Astrocyte (in vitro differentiated cells and primary cell): ENCODE results near the gene LAG3. TPM values are rescaled to one million over a fixed set of nuclear protein-coding genes. Genes with fewer than 3 reads are reported as not detected.
"Not testable (repeated sequence)": the region's sequence is repeated elsewhere in the genome, so short reads cannot be mapped to it uniquely, and the experiment has no call there.

Experiments used
- DNase-seq: peaks from one replicate; pipeline ENCODE4 v3.0.0-alpha.2; 2010; ENCODE audit warnings: low read depth
- FAIRE-seq: peaks from 2 replicates; lab custom pipeline; 2011; peaks lifted over from hg19 to GRCh38; lab: Jason Lieb, UNC
- H2AFZ ChIP-seq: 2 replicates; pipeline ENCODE4 v1.6.0; 2012; ENCODE audit warnings: low read depth, low read length, inconsistent platforms
- H3K27ac ChIP-seq: 2 replicates; pipeline ENCODE4 v1.5.1; 2011; ENCODE audit warnings: low read depth, low read length, inconsistent platforms
- H3K27me3 ChIP-seq: 2 replicates; pipeline ENCODE4 v1.6.0; 2011; ENCODE audit warnings: low read length, inconsistent platforms; ENCODE audit not compliant: insufficient read depth
- H3K36me3 ChIP-seq: 2 replicates; pipeline ENCODE4 v1.5.1; 2011; ENCODE audit warnings: low read length, inconsistent platforms; ENCODE audit not compliant: insufficient read depth
- H3K4me1 ChIP-seq: 2 replicates; pipeline ENCODE4 v1.5.1; 2011; ENCODE audit warnings: low read length, inconsistent platforms; ENCODE audit not compliant: insufficient read depth
- H3K4me2 ChIP-seq: 2 replicates; pipeline ENCODE4 v1.6.0; 2012; ENCODE audit warnings: low read length, inconsistent platforms
- H3K4me3 ChIP-seq: 2 replicates; pipeline ENCODE4 v1.5.1; 2011; ENCODE audit warnings: low read depth, mild to moderate bottlenecking, low read length, inconsistent platforms; ENCODE audit not compliant: insufficient read depth
- H3K79me2 ChIP-seq: 2 replicates; pipeline ENCODE4 v1.6.0; 2012; ENCODE audit warnings: mild to moderate bottlenecking, low read length, inconsistent platforms; ENCODE audit not compliant: insufficient read depth
- H3K9ac ChIP-seq: 2 replicates; pipeline ENCODE4 v1.6.0; 2012; ENCODE audit warnings: mild to moderate bottlenecking, low read length, inconsistent platforms
- H3K9me3 ChIP-seq: 2 replicates; pipeline ENCODE4 v1.5.1; 2012; ENCODE audit warnings: low read depth, mild to moderate bottlenecking, low read length, inconsistent platforms; ENCODE audit not compliant: insufficient read depth
- H4K20me1 ChIP-seq: 2 replicates; pipeline ENCODE4 v1.6.0; 2012; ENCODE audit warnings: low read length, inconsistent platforms; ENCODE audit not compliant: insufficient read depth
- H3K27ac Mint-ChIP-seq: one replicate; pipeline ENCODE4 v1.8.0; 2021; ENCODE audit warnings: mild to moderate bottlenecking, mixed read lengths; ENCODE audit not compliant: unreplicated experiment
- H3K27me3 Mint-ChIP-seq: one replicate; pipeline ENCODE4 v1.8.0; 2021; ENCODE audit warnings: low read depth, mixed read lengths; ENCODE audit not compliant: unreplicated experiment
- H3K36me3 Mint-ChIP-seq: one replicate; pipeline ENCODE4 v1.8.0; 2021; ENCODE audit warnings: low read depth, mixed read lengths; ENCODE audit not compliant: unreplicated experiment
- H3K4me1 Mint-ChIP-seq: one replicate; pipeline ENCODE4 v1.8.0; 2021; ENCODE audit warnings: low read depth, mixed read lengths; ENCODE audit not compliant: unreplicated experiment
- H3K4me3 Mint-ChIP-seq: one replicate; pipeline ENCODE4 v1.8.0; 2021; ENCODE audit warnings: mild to moderate bottlenecking, moderate library complexity, mixed read lengths; ENCODE audit not compliant: unreplicated experiment
- H3K9me3 Mint-ChIP-seq: one replicate; pipeline ENCODE4 v1.8.0; 2021; ENCODE audit warnings: mild to moderate bottlenecking, mixed read lengths; ENCODE audit not compliant: unreplicated experiment
- EZH2 ChIP-seq: IDR thresholded peaks from 2 replicates; pipeline ENCODE4 v1.6.1; 2012; ENCODE audit warnings: mild to moderate bottlenecking, low read length, inconsistent platforms; ENCODE audit not compliant: insufficient read depth
- total RNA-seq: library from RNA; stranded (reverse); gene quantifications from 2 replicates; pipeline ENCODE4 v1.2.1, GENCODE V29; 2021
- TF ChIP-seq, protein P1 (sequence below): IDR thresholded peaks from 2 replicates; pipeline ENCODE4 v1.5.1; 2011; ENCODE audit warnings: low read depth, mild to moderate bottlenecking, inconsistent platforms, low read length, moderate library complexity; ENCODE audit not compliant: insufficient read depth

Gene LAG3
- total RNA-seq, 1 donor from 2014 or later, result 2.0 TPM

DNA sequence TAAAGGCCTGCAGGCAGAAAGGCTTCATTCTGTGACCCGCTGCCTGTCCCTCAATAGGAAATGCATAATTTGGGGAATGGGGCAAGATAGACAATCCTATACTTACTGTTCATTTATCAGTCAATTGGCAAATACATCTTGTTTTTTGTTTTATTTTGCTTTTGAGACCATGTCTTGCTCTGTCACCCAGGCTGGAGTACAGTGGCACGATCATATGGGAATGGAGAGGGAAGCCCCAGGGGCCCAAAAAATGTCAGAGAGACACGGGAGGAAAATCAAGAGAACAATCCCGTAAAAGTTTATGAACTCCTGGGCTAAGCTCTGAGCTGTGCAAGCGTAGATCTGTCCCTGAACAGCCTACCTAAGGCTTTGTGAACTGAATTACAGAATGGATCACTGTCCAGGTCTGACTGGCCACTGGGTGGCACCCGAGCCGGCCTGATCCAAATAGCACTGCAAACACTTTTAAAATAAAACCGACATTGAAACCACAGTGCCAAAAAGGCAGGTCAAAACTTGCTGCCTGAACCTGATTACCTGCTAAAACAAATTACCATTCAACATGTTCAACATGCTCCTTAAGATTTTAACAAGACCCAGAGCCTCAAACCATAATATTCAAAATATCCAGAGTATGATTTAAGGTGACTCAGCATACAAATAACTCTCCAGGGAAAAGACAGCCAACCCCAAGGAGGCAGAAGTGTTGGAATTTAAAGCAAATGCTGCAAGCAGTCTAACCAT lies 36.7 kb upstream of the LAG3 start:
- H3K79me2 ChIP-seq, result no peaks in the 10 kb centered on the region
- Mint-ChIP-seq H3K4me3 (no peak overlapping the region), H3K36me3 (peaks cover 8% of the 10 kb centered on the region), H3K27ac (peak overlapping the region; percentile 86), H3K4me1 (peaks cover 2% of the 10 kb centered on the region), H3K9me3 (no peaks in the 10 kb centered on the region), H3K27me3 (no peaks in the 10 kb centered on the region)
- H3K27ac ChIP-seq, result no peak overlapping the region
- no peaks in the 10 kb centered on the region for H3K27me3 ChIP-seq
- TF ChIP-seq, protein P1, sequence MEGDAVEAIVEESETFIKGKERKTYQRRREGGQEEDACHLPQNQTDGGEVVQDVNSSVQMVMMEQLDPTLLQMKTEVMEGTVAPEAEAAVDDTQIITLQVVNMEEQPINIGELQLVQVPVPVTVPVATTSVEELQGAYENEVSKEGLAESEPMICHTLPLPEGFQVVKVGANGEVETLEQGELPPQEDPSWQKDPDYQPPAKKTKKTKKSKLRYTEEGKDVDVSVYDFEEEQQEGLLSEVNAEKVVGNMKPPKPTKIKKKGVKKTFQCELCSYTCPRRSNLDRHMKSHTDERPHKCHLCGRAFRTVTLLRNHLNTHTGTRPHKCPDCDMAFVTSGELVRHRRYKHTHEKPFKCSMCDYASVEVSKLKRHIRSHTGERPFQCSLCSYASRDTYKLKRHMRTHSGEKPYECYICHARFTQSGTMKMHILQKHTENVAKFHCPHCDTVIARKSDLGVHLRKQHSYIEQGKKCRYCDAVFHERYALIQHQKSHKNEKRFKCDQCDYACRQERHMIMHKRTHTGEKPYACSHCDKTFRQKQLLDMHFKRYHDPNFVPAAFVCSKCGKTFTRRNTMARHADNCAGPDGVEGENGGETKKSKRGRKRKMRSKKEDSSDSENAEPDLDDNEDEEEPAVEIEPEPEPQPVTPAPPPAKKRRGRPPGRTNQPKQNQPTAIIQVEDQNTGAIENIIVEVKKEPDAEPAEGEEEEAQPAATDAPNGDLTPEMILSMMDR, result peak; percentile 70
- no peak for TF ChIP-seq EZH2
- FAIRE-seq (peak; percentile 59), DNase-seq (peak; percentile 39)
- H3K4me3 ChIP-seq, result no peak overlapping the region
- H4K20me1 ChIP-seq, result peaks cover 3% of the 10 kb centered on the region
- peaks cover 12% of the 10 kb centered on the region for H3K36me3 ChIP-seq
- H3K9ac ChIP-seq, result no peak overlapping the region
- no peaks in the 10 kb centered on the region for H3K9me3 ChIP-seq
- H3K4me1 ChIP-seq, result no peaks in the 10 kb centered on the region
- H3K4me2 ChIP-seq, result peak overlapping the region; percentile 57
- H2AFZ ChIP-seq, result no peak overlapping the region

DNA sequence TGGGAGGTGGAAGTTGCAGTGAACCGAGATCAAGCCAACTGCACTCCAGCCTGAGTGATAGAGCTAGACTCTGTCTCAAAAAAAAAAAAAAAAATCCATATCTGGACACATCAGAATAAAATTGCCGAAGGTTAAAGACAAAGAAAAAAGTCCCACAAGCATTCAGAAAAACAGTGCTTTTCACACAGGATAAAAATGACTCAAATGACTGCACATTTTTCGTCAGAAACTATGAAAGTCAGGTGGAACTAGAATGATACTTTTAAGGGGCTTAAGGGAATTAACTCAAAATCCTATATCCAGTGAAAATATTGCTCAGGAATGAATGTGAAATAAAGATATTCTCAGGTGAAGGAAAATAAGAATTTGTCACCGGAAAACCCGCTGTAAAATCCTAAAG lies 35.6 kb upstream of the LAG3 start:
- Histone ChIP-seq H2AFZ (no peak overlapping the region), H4K20me1 (peaks cover 3% of the 10 kb centered on the region), H3K27me3 (no peaks in the 10 kb centered on the region), H3K9me3 (no peaks in the 10 kb centered on the region), H3K4me3 (no peak overlapping the region), H3K27ac (no peak overlapping the region), H3K9ac (no peak overlapping the region), H3K4me2 (no peak overlapping the region), H3K4me1 (no peaks in the 10 kb centered on the region), H3K79me2 (no peaks in the 10 kb centered on the region), H3K36me3 (peaks cover under 1% of the 10 kb centered on the region)
- no peaks in the 10 kb centered on the region for H3K27me3 Mint-ChIP-seq
- FAIRE-seq, result no peak
- peaks cover 2% of the 10 kb centered on the region for H3K4me1 Mint-ChIP-seq
- no peak overlapping the region for H3K4me3 Mint-ChIP-seq
- H3K36me3 Mint-ChIP-seq, result peaks cover 4% of the 10 kb centered on the region
- DNase-seq, result no peak
- H3K27ac Mint-ChIP-seq, result no peak overlapping the region
- no peaks in the 10 kb centered on the region for H3K9me3 Mint-ChIP-seq
- TF ChIP-seq, protein P1, result no peak
- TF ChIP-seq EZH2, result no peak

DNA sequence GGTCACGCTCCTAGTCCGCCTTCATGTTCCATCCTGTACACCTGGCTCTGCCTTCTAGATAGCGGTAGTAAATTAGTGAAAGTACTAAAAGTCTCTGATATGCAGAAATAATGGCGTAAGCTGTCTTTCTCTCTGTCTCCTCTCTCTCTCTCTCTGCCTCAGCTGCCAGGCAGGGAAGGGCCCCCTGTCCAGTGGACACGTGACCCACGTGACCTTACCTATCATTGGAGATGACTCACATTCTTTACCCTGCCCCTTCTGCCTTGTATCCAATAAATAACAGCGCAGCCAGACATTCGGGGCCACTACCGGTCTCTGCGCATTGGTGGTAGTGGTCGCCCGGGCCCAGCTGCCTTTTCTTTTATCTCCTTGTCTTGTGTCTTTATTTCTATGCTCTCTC lies 30.2 kb upstream of the LAG3 start:
- H3K9me3 Mint-ChIP-seq, H3K79me2 ChIP-seq, H3K27me3 Mint-ChIP-seq, H4K20me1 ChIP-seq, H3K36me3 ChIP-seq, H3K4me1 ChIP-seq, H3K27ac ChIP-seq, H3K27me3 ChIP-seq, H3K9me3 ChIP-seq, DNase-seq, H3K27ac Mint-ChIP-seq, H3K9ac ChIP-seq, FAIRE-seq, H3K4me2 ChIP-seq, H2AFZ ChIP-seq, H3K4me3 ChIP-seq: not testable (repeated sequence)
- Mint-ChIP-seq H3K4me1 (peaks cover 13% of the 10 kb centered on the region), H3K4me3 (peak overlapping the region; percentile 54), H3K36me3 (peaks cover 19% of the 10 kb centered on the region)
